Measurements from ENCODE around the gene ZNF362. TPM values are rescaled to one million over a fixed set of nuclear protein-coding genes. Genes with fewer than 3 reads are reported as not detected.

ZNF362 gene
- polyA plus RNA-seq, 3 donors: 64.9 to 77.0 (median 67.5) TPM

DNA sequence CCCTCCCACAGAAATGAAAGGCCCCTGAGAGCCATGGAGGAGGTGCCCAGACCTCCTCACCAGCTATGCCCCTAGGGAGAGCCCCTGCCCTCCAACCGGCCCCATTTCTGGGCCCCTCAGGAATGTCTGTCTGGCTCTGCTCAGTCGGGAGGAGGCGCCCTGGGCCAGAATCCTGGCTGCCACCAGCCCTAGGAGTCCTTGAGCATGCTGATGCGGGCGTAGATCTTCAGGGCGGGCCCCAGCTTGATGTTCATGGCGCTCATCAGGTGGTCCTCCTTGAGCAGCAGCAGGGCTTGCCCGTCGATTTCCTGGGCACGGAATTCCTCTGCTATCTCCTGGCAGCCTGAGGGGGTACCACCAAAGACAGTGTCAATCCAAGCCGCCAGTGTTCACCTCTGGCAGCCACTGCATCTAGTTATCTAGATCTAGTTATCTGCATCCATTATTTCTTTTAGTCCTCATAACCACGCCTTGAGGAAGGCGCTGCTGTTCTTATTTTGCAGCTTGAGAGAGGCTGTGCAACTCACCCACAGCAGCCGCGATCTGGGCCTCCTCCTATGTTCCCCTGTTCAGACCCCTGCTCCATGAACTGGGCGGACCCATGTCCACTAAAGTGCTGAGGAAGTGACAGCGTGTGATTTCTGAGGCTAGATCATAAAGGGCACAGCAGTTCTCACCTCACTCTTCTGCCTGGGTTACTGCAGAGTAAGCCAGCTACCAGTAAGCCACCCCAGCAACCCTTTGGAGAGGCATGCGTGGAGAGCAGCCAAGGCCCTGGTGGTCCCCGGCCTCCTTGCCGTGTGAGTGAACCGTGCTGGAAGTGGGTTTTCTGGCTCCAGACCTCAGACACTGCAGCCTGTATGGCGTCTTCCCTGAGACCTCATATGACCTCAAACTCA, 68.6 kb downstream of the ZNF362 start:
- DNase-seq: no peak

DNA sequence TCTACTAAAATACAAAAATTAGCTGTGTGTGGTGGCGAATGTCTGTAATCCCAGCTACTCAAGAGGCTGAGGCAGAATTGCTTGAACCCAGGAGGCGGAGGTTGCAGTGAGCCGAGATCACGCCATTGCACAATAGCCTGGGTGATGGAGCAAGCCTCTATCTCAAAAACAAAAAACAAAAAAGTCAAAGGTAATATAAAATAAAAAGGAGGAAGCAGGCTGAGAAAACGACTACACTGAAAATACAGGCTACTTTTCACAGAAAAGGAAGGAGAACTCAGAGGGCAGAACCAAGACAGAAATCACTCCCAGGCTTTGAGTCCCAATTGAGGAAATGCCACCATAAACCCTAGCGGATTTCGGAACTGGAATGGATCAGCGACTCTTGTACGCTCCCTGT, 70.5 kb downstream of the ZNF362 start:
- no peak for DNase-seq

DNA sequence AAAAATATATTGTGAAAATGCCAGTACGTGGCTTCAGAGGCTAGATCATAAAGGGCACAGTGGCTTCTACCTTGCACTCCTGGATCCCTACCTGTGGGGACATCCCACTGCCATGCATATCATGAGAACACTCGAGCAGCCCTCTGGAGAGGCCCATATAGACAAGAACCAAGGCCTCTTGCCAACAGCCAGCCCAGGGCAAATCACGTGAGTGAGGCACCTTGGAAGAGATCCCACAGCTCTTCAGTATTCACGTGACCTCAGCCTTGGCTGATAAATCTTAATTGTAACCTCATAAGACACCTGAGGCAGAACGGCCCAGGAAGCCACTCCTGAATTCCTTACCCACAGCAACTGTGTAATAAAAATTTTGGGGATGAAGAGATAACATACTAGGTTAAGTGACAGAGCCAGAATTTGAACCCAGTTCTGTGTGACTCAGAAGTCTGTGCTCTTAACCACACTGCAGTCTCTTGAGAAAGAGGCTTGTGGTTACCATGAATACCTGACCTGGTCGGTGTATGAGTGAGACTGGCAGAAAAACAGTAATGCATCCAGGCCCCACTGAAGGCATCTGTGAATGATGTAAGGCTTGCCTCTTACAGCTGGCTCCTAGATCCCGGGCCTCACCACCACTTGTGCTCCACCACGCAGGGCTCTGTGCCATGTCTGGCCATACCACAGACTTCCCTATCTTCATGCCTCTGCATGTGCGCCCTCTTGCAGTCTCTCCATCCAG, 71.5 kb downstream of the ZNF362 start:
- DNase-seq: no peak

DNA sequence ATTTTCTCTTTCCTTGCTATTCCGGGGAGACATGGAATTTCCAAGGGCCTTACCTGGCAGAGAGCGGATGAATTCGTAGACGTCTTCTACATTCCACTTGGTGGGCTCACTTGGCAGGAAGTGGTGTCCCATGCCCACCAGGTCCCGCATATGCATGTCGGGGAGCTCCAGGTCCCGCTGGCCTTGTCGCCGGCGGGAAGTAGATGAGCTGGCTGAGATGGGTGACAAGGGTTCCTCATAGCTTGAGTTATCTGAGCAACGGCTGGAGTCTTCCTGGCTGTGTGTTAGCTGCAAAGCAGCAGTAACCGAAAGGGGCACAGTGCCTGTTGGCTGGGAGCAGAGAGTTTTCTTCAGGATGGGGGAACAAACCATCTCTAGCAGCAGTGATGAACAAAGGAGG, 72.5 kb downstream of the ZNF362 start:
- no peak for DNase-seq

DNA sequence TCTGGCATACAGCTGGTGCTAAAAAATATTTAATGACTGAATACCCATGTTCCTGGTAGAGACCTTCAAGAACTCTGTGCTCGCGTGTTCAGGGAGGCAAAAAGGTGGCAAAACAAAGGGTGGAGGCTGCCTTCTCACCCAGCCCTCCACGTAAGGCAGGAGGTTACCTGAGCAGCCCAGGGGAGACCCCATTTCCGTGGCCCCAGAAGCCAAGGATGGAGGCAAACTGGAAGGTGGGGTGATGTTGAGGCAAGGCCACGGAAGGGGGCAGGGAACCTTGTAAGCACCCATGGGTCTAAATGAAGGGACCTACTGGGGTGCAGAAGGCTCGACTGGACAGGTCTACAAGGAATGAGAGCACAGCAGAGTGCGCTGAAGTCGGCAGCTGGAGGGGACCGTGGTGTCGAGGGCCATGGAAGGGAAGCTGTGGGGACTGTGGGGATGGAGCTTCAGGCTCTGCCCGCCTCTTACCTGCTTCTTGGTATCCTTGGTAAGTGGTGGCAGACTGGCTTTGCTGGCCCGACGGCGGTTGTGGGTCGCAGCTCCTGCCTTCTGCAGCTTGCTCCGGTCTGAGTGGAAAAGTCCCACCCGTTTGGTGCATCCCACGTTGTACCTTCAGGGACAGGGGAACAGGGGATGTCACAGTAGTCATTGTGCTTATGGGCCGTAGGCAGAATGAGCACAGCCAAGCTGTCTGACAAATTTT, 73.5 kb downstream of the ZNF362 start:
- no peak for DNase-seq

DNA sequence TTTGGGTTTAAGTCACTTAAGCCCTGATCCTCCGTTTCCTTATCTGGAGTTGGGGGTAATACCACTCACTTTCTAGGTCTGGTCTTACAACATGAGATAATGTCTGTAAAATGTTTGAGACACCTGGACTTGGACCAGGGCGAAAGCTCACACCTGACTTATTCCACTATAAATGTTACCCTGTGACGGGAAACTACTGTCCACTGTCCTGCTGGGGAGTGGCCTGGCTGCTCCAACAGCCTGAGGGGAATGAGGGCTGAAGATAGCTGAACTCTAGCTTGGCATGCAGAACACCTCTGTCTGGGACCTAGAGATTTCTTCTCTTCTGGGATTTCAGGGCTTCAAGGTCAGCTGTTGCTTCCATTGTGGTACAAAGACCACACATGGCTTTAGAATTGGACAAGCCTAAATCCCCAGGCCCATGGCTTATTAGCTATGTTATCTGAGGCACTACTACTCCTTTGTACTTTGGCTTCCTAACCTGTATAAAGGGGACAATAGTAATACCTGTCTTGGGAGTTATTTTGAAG, 74.1 kb downstream of the ZNF362 start:
- no peak for DNase-seq

DNA sequence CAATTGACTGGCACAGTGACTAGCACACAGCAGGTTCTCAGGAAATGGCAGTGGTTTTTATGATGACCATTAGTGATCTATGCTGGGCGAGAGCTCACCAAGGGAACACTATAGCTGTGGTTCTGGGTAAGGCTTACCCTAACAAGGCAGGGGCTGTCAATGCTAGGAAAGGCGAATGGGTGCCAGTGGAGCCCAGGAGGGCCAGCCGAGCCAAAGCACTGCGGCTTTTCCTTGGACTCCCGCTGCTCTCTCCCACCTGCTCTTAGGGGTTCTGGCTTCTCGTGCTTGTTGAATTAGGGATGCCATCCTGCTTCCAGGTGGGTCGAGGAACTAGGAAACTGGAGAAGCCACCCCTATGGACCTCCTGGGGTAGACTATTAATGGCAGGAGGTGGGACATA, 74.6 kb downstream of the ZNF362 start:
- DNase-seq: no peak

DNA sequence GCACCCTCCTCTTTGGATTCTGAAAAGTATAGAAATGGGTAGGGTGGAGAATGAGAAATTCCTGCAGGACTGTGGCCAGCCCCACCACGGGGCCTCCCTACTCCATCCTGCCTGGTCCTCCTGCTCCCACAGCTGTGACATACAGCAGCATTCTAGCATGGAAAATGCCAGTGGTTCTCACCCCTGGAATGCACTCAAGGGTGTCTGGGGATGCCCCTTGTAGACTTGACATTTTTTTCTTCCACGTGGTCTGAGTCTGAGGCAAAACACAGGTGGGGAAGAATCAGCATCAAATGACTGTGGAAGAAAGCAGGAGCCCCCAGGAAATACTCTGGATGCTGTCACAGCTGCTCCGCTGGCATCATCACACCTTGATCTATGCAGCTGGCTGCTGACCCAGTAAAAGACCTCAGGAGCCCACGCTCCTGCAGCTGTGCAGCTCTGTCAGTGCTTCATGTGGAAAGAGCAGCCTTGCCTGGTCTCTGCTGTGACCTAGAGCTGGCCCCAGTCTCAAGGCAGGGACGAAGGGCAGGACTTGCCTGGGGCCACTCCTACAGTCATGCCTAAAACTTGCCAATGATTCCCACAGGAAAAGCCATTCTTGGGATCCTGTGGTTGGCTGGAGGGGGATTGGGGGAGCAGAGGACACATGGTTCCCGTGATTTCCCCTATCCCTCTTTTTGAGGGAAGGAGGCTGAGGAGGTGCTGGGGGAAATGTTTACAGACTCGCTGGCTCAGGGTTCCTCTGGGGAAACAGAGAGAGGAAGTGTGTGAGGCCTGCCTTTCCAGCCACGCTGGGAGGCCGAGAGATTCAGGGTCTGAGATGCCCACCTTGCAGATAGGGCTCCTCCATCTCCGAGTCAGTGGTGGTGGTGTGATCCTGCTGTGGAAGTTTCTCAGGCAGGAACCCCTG, 75.4 kb downstream of the ZNF362 start:
- DNase-seq: no peak

DNA sequence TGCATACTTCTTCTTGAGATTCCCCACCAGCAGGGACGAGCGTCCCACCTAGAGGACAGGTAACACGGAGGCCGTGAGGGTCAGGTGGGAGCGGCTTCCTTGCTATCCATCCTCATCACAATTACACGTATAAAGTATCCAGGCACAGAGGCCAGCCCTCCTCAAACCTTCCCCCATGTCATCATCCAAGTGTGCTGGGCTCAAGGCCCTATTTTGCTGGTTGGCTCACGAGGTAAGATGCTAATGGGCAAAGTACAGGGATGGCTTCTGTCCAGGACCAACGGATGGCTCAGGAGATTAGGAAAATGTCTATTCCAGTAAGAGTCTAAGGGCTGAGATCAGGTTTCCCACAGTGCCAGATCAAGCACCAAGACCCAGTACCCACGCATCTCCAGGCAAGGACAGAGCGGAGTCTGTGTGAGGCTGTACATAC, 76.1 kb downstream of the ZNF362 start:
- no peak for DNase-seq

DNA sequence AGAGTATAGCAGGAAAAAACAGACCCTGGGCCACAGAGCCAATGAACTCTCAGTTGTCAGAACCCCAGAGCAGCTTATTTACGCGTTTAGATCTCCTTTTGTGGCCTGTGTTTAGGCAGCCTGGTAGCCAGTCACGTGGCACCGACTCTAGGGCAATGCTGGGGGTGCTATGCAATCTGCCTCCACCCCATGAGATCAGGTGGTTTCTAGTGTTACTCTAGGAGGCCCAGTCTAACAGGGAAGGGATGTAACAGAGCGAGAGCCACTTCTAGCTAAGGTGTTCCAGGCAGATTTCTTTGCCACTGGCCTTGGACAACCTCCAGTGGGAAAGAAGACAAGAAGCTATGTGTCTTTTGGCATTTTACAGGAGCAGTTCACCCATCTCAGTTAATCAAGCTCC, 76.6 kb downstream of the ZNF362 start:
- no peak for DNase-seq

DNA sequence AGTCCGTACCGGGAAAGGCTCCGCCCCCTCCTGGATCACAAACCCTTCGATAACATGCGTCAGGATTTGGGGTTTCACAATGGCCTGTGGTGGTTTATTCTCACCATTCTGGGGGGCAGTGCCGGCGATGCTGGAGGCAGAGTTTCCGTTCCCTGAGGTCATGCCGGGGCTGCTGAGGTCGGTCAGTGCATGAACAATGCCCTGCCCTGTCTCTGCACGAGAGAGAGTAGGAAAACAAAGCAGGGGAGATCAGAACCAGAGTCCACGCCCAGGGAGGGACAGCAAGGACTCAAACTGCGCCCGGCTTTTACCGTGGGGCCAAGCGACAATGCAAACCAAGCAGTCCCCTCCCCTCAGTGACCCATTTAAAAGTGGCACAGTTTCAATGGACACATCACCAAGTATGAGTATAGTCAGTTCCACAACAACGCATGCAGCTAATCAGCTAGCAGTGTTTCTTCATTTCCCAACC, 77.8 kb downstream of the ZNF362 start:
- no peak for DNase-seq

DNA sequence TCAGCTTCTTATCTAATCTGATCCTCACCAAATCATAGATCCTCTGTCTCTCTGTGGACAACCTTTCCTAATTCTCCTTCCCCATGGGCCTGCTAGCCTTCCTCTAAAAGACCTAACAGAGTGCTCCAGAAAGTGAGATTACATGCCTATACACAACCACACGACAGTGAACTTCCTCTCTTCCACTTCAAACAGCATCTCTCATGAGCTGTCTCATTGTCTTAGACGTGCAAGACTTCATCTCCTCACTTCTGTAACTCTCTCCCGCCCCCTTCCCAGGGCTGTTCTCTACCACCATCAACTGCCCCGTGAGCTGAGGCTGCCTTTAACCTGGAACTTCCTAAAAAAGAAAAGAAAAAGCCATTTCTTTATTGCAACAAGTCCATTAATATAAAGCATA, 78.7 kb downstream of the ZNF362 start:
- DNase-seq: no peak

DNA sequence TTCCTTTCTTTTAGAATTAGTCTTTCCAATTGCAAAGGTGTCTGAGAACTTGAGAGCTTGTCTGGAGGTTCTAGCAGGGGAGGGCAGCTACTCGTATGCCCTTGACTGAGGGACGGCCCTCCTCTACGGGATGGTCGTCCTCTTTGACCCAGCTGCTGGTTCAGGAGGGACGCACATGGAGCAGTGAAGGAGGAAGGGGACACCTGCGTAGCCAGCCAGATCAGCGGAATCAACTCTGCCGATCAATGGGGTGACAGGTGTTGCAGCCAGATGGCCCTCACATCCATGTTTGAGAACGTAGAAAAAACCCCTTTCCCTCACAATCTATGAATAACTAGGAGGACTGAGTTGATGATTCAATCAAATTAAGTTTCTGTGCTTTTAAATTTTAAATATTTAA, 80.3 kb downstream of the ZNF362 start:
- no peak for DNase-seq

DNA sequence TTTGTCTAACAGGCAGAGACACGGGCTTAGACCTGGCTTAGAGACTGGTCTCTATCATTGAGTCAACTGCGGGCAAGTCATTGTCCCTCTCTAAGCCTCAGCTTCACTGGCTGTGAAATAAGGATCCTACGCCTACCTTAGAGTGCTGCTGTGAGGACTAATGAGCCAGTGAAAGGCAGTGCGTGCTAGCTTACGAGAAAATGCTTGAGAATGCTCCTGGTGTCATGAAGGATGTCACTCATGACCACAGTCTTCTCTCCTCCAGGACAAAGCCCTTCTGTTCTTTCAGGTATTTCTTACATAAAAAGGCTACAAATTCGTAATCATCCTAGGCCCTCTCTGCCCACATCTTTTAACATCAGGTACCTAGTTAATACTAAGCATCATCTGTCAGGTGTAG, 81.1 kb downstream of the ZNF362 start:
- DNase-seq: no peak

DNA sequence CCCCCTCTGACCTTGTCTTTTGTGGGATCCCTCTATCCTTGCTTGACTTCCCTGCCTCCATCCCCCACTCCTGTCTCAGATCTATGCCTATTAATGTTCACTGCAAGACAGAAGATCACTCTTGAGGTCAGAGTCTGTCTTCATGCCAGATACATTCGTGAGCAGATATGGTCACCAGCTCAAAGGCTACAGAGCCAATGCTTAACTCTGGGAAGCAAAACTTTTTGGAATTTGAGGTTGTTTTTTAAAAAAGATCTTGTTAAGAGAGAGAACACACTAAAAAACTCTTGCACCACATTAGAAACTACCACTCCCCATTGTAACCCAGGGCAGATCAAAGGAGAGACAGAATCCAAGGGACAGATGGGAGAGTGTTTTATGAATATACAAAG, 81.8 kb downstream of the ZNF362 start:
- no peak for DNase-seq

DNA sequence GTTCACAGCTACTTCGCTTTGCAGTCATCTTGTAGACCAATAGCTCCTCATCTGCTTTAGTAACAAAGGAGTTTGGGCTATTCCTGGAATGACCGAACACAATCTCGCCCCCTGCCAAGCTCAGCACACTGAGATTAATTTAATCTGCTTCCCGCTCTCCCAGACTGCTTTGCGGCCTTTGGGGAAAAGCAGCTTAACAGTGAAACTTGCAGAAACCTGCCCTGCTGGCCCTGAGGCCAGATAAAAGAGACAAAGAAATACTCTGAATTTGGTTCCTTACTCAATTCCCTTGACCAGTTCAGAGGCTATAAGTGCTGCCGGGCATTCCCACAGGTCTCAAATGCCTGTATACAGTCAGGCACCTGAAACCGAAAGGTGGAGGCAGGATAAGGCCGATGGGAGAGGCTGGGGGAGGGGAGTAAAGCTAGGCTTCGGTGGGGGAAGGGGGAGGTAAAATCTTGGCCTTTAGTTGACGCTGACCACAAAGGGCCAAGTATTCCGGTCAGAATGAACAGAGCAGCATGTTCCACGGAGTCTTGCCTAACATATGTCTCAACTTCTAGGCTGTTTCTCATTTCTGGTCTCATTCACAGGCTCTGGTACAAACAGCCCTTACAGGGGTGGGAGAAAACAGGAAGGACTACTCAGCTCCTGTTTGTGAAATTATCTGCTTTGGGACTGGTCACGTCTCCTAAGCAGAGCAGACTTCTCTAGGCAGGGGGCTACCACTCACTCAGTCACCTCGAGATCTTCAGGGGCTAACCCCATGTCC, 82.3 kb downstream of the ZNF362 start:
- DNase-seq: no peak

DNA sequence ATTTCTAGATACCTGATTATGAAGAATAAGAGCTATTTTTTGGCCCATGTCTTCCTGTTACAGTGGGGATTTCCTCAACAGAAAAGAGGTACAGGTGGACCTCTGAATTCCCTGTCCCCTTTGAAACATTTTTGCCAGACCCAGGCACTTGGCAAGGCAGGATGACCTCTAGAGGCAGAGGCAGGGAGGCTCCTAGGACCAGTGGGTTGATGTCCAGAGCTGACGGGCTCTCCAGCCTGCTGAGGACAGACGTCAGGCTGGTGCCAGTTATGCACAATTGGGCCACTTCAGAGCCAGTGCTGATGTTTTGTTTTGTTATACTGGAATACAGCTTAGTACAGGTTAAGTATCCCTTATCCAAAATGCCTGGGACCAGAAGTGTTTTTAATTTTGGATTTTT, 83.1 kb downstream of the ZNF362 start:
- DNase-seq: no peak

DNA sequence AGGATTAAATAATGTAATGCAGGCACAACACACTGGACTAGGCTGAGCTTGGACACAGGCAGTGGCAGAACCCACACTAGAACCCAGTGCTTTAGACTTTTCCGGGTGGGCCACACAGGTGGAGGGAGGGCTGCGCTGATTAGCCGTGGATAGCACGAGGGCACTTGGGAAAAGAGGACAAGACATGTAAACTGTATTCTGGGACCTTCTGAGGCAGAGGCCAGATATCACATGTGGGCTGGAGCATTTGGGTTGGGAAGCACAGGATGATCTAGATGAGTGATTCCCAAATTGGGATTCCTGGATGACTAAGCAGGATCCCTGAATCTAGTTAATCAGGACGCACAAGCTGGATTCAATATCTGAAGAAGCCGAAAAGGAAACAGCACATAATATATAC, 84.9 kb downstream of the ZNF362 start:
- no peak for DNase-seq

DNA sequence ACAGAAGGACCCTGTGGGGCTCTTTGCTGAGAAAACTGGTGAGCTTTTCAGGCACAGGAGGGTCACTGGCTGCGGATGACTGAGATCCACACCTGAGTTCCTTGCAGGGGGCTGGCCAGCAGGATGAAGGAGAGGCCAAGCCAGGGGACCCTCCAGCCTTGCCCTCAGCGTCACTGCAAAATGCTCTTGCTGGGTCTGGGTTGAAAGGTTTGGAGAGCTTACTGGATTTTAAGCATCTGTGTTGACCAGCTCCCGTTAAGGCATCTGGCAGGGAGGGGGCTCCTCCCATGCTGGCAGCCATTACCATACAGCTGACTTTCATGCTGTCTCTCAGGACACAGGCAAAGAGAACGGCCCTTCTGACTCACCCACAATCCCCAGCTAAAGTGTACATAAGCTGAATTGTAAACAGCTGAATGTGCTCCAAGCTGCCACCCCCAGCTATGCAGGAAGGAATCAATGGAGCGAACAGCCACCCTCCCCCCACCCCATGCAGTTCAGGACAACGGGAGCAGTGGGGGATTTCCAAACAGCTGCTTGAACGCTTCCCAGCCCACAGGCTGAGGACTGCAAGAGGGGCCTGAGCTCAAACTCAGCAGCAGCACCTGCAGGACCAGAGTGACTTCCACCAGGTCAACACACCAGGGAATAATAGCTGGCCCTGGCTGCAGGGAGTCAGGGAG, 85.9 kb downstream of the ZNF362 start:
- peak; percentile 85 for DNase-seq

DNA sequence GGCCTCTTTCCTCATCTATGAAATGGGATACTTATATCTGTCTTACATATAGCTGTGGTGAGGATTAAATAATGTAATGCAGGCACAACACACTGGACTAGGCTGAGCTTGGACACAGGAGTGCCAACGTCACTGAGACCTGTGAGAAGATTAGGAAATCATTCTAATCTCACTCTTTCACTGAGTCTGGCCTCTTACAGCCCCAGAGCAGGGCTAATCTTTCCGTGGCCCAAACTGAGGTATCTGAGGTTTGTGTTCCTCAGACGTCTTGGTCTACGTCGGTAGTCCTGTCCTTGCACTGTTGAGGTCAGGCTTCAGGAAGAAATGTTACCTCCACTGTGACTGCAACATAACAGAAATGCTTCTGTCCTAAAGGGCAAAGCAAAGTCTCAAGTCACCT, 87.2 kb downstream of the ZNF362 start:
- DNase-seq: no peak
